Measurements from ENCODE around the gene KCNAB3.

KCNAB3 gene

GRCh38 chr17:7940034-7940433, 10.4 kb upstream of the KCNAB3 start:
- DNase-seq: no peak

GRCh38 chr17:7935859-7936258, 6.2 kb upstream of the KCNAB3 start:
- no peak for DNase-seq

- no peak for DNase-seq
Observed at GRCh38 chr17:7932949-7933348, 3.3 kb upstream of the KCNAB3 start.

GRCh38 chr17:7932483-7932891, 2.8 kb upstream of the KCNAB3 start:
- DNase-seq: no peak

GRCh38 chr17:7931709-7932482, 2.2 kb upstream of the KCNAB3 start, which contains the start of the genes CNTROB and TRAPPC1:
Gene CNTROB, plus strand, starts transcription at chr17:7932206. Its CDS starts 874 bp downstream, at chr17:7933080.
Gene TRAPPC1, minus strand, starts transcription at chr17:7931946. Its CDS starts 117 bp downstream, at chr17:7931829.
- peak; percentile 96 for DNase-seq

GRCh38 chr17:7930841-7931631, 1.4 kb upstream of the KCNAB3 start:
- DNase-seq: no peak

- DNase-seq: no peak
Observed at GRCh38 chr17:7927596-7927995, 2.1 kb downstream of the KCNAB3 start.

- DNase-seq: no peak
Observed at GRCh38 chr17:7922845-7923628, 6.6 kb downstream of the KCNAB3 start.

- no peak for DNase-seq
Observed at GRCh38 chr17:7922269-7922844, 7.3 kb downstream of the KCNAB3 start.

GRCh38 chr17:7916808-7917207, 12.8 kb downstream of the KCNAB3 start:
- DNase-seq: no peak

- DNase-seq: no peak
Observed at GRCh38 chr17:7916385-7916682, 13.3 kb downstream of the KCNAB3 start.

GRCh38 chr17:7915611-7916384, 13.9 kb downstream of the KCNAB3 start, which contains the start of gene RNF227:
Gene RNF227, minus strand, starts transcription at chr17:7916289. Its CDS starts 94 bp downstream, at chr17:7916195.
- peak; percentile 95 for DNase-seq

- DNase-seq: no peak
Observed at GRCh38 chr17:7915179-7915610, 14.5 kb downstream of the KCNAB3 start.

- DNase-seq: no peak
Observed at GRCh38 chr17:7912927-7913524, 16.6 kb downstream of the KCNAB3 start.

GRCh38 chr17:7911116-7911515, 18.5 kb downstream of the KCNAB3 start:
- no peak for DNase-seq

- DNase-seq: no peak
Observed at GRCh38 chr17:7910711-7911110, 18.9 kb downstream of the KCNAB3 start.

GRCh38 chr17:7910281-7910680, 19.4 kb downstream of the KCNAB3 start:
- DNase-seq: no peak

- DNase-seq: no peak
Observed at GRCh38 chr17:7909089-7909488, 20.6 kb downstream of the KCNAB3 start.

GRCh38 chr17:7903154-7904103, 26.2 kb downstream of the KCNAB3 start:
- no peak for DNase-seq

GRCh38 chr17:7897773-7898172, 31.9 kb downstream of the KCNAB3 start:
- no peak for DNase-seq

Data from NCI-H510A (cell line).